HCT116 (cell line): Measurements from ENCODE around the gene ELMOD1. TPM values are rescaled to one million over a fixed set of nuclear protein-coding genes. Genes with fewer than 3 reads are reported as not detected.

Source experiments
- ATAC-seq: fragments of 200-7000 bp; cut with Tn5 transposase; 2 replicates; pipeline ENCODE4 v1.9.1; 2020; ENCODE audit warnings: mild to moderate bottlenecking, moderate library complexity
- BruUV-seq: library from RNA; stranded (reverse); fragments of 400-500 nt; replicated peaks from 2 replicates; lab custom pipeline; 2021; lab: Mats Ljungman, UMichigan
- CTCF ChIA-PET: fragments of 300-600 bp; sonication (Branson Sonifier 250); formaldehyde crosslinking; loops from one replicate; lab custom pipeline; 2021; ENCODE audit warnings: antibody characterized with exemption; lab: Charles Lee
- POLR2A ChIA-PET: fragments of 300-600, 350-600 bp; sonication (Branson Sonifier 250); formaldehyde crosslinking; loops from one replicate; lab custom pipeline; 2021; ENCODE audit warnings: antibody characterized with exemption; lab: Charles Lee
- RAD21 ChIA-PET, 2 experiments: fragments of 300-600 bp; sonication (Branson Sonifier 250); formaldehyde crosslinking; loops; one replicate each; lab custom pipeline; 2023; ENCODE audit warnings: low total read pairs in 2 of 2; ENCODE audit not compliant: uncharacterized antibody in 2 of 2, unreplicated experiment in 2 of 2, low non-redundant PET in 1 of 2; lab: Charles Lee
- DNase-seq: peaks from one replicate; pipeline ENCODE4 v3.0.0-alpha.2; 2010; ENCODE audit warnings: low read depth, low spot score
- H2AFZ ChIP-seq: fragments of 200-600 bp; shearing (Covaris generic), sonication (generic); 2 replicates; pipeline ENCODE4 v1.6.1; 2017; ENCODE audit warnings: low read depth, mixed run types, mixed read lengths, antibody characterized with exemption, low read length; ENCODE audit not compliant: poor library complexity, severe bottlenecking
- H3K27ac ChIP-seq: 2 replicates; pipeline ENCODE4 v1.5.1; 2012; ENCODE audit warnings: low read depth, low read length
- H3K27me3 ChIP-seq: fragments of 200-600 bp; sonication (generic); 2 replicates; pipeline ENCODE4 v1.6.1; 2016; ENCODE audit warnings: mixed run types, low read length, mixed read lengths; ENCODE audit not compliant: insufficient read depth
- H3K36me3 ChIP-seq, 2 experiments: fragments of 200-500 bp in 1 of 2; fragments of 200-600 bp in 1 of 2; sonication (Bioruptor generic) in 1 of 2; sonication (generic) in 1 of 2; 2 replicates each; pipeline versions ENCODE4 v1.5.1 to v1.6.1; 2014 to 2016; ENCODE audit warnings: low read length in 2 of 2, inconsistent platforms in 1 of 2, mixed read lengths in 1 of 2, mixed run types in 1 of 2; ENCODE audit not compliant: insufficient read depth in 2 of 2, control insufficient read depth in 1 of 2
- H3K4me1 ChIP-seq, 2 experiments: fragments of 200-600 bp in 1 of 2; sonication (generic) in 1 of 2; 2 replicates each; pipeline versions ENCODE4 v1.5.1 to v1.6.1; 2012 to 2017; ENCODE audit warnings: low read length in 2 of 2, inconsistent platforms in 1 of 2, mild to moderate bottlenecking in 1 of 2, mixed read lengths in 1 of 2, mixed run types in 1 of 2, moderate library complexity in 1 of 2; ENCODE audit not compliant: insufficient read depth in 2 of 2, control insufficient read depth in 1 of 2
- H3K4me2 ChIP-seq: fragments of 200-600 bp; sonication (generic); 2 replicates; pipeline ENCODE4 v1.6.1; 2017; ENCODE audit warnings: mixed run types, low read length, mixed read lengths
- H3K4me3 ChIP-seq, 2 experiments: fragments of 200-600 bp in 1 of 2; sonication (generic) in 1 of 2; replicated peaks in 1 of 2; 2 replicates each; pipeline ENCODE4 v1.5.1; 2011 to 2016; ENCODE audit warnings: low read length in 2 of 2, control low read depth in 1 of 2, low read depth in 1 of 2, mild to moderate bottlenecking in 1 of 2, mixed read lengths in 1 of 2, mixed run types in 1 of 2
- H3K79me2 ChIP-seq: fragments of 200-600 bp; sonication (generic); 2 replicates; pipeline ENCODE4 v1.6.1; 2017; ENCODE audit warnings: mild to moderate bottlenecking, mixed run types, low read length, moderate library complexity, mixed read lengths; ENCODE audit not compliant: insufficient read depth
- H3K9ac ChIP-seq: fragments of 200-600 bp; sonication (generic); 2 replicates; pipeline ENCODE4 v1.6.1; 2016; ENCODE audit warnings: low read length, mixed read lengths
- H3K9me2 ChIP-seq: fragments of 200-600 bp; sonication (generic), shearing (Covaris generic); 2 replicates; pipeline ENCODE4 v1.6.1; 2017; ENCODE audit warnings: mixed run types, mild to moderate bottlenecking, moderate library complexity; ENCODE audit not compliant: insufficient read depth
- H3K9me3 ChIP-seq, 2 experiments: fragments of 200-500 bp in 1 of 2; fragments of 200-600 bp in 1 of 2; sonication (Bioruptor generic) in 1 of 2; sonication (generic) in 1 of 2; 2 replicates each; pipeline ENCODE4 v1.6.1; 2014 to 2017; ENCODE audit warnings: low read length in 2 of 2, mixed read lengths in 2 of 2, inconsistent platforms in 1 of 2, low read depth in 1 of 2, mild to moderate bottlenecking in 1 of 2, mixed run types in 1 of 2, moderate library complexity in 1 of 2; ENCODE audit not compliant: control insufficient read depth in 1 of 2, insufficient read depth in 1 of 2
- H4K20me1 ChIP-seq: fragments of 200-600 bp; sonication (generic), shearing (Covaris generic); 2 replicates; pipeline ENCODE4 v1.6.1; 2017; ENCODE audit warnings: mixed run types, mild to moderate bottlenecking, moderate library complexity; ENCODE audit not compliant: insufficient read depth
- CBX3 ChIP-seq: IDR thresholded peaks from 2 replicates; pipeline ENCODE4 v1.6.1; 2012; ENCODE audit warnings: low read depth
- CEBPB ChIP-seq: IDR thresholded peaks from 2 replicates; pipeline ENCODE4 v1.6.1; 2012; ENCODE audit warnings: low read depth
- EGR1 ChIP-seq: IDR thresholded peaks from 2 replicates; pipeline ENCODE4 v1.6.1; 2012; ENCODE audit warnings: low read depth
- ELF1 ChIP-seq: IDR thresholded peaks from 2 replicates; pipeline ENCODE4 v1.6.1; 2012; ENCODE audit warnings: low read depth, borderline replicate concordance
- EZH2 ChIP-seq: fragments of 200-600 bp; sonication (generic); IDR thresholded peaks from 2 replicates; pipeline ENCODE4 v1.6.1; 2017; ENCODE audit warnings: antibody characterized with exemption, mixed run types
- EZH2phosphoT487 ChIP-seq: fragments of 200-600 bp; IDR thresholded peaks from 2 replicates; pipeline ENCODE4 v1.6.1; 2018; ENCODE audit warnings: antibody characterized with exemption, borderline replicate concordance
- FOSL1 ChIP-seq: IDR thresholded peaks from 2 replicates; pipeline ENCODE4 v1.6.1; 2012; ENCODE audit warnings: low read depth
- RAD21 ChIP-seq: IDR thresholded peaks from 2 replicates; pipeline ENCODE4 v1.6.1; 2012; ENCODE audit warnings: low read depth, mild to moderate bottlenecking
- REST ChIP-seq: IDR thresholded peaks from 2 replicates; pipeline ENCODE4 v1.6.1; 2012; ENCODE audit warnings: low read depth
- SIN3A ChIP-seq: IDR thresholded peaks from 2 replicates; pipeline ENCODE4 v1.6.1; 2012; ENCODE audit warnings: low read depth
- SRF ChIP-seq: IDR thresholded peaks from 2 replicates; pipeline ENCODE4 v1.6.1; 2012; ENCODE audit warnings: low read depth
- YY1 ChIP-seq: IDR thresholded peaks from 2 replicates; pipeline ENCODE4 v1.6.1; 2011; ENCODE audit warnings: low read length, low read depth, moderate library complexity, mild to moderate bottlenecking; ENCODE audit not compliant: insufficient replicate concordance; ENCODE audit errors: extremely low read depth
- ZBTB33 ChIP-seq: IDR thresholded peaks from 2 replicates; pipeline ENCODE4 v1.6.1; 2011; ENCODE audit warnings: mild to moderate bottlenecking, low read length, moderate library complexity; ENCODE audit not compliant: insufficient replicate concordance; ENCODE audit errors: extremely low read depth
- ZNF274 ChIP-seq: fragments of 200-500 bp; sonication (Bioruptor generic); IDR thresholded peaks from 2 replicates; pipeline ENCODE4 v1.6.1; 2014; ENCODE audit warnings: mild to moderate bottlenecking, low read depth, low read length, inconsistent platforms
- intact Hi-C: fragments of 100-400 bp; cut with micrococcal nuclease; formaldehyde crosslinking; loops from 2 replicates; pipeline ENCODE4 v1.10.0; 2022
- total RNA-seq: library from RNA; stranded (reverse); gene quantifications from one replicate; pipeline ENCODE4 v1.2.1, GENCODE V29; 2021; ENCODE audit not compliant: unreplicated experiment

The ELMOD1 gene
- total RNA-seq, 1 experiment from 2014 or later = 2.9 TPM

- H3K9me2 ChIP-seq = no peaks in the 10 kb centered on the region
- CTCF ChIA-PET = no interaction called here
- H3K4me2 ChIP-seq = no peak overlapping the region
- no peak overlapping the region for H2AFZ ChIP-seq
- no peaks in the 10 kb centered on the region for H3K9me3 ChIP-seq
- no peaks in the 10 kb centered on the region for H3K36me3 ChIP-seq
- H4K20me1 ChIP-seq = no peaks in the 10 kb centered on the region
- intact Hi-C loops = no loop called here
- H3K27ac ChIP-seq = no peak overlapping the region
- no peak overlapping the region for H3K9ac ChIP-seq
- POLR2A ChIA-PET = no interaction called here
- DNase-seq = no peak
- no peak for ATAC-seq
- no peak overlapping the region for H3K4me3 ChIP-seq
- peaks cover 0 to 5% of the 10 kb centered on the region in 2 experiments; a peak in 1 of 4 replicates for H3K4me1 ChIP-seq
- H3K79me2 ChIP-seq = no peaks in the 10 kb centered on the region
- RAD21 ChIA-PET = no interaction called here
- H3K27me3 ChIP-seq = no peaks in the 10 kb centered on the region
- TF ChIP-seq SIN3A = no peak
- no peak for TF ChIP-seq SRF
- no peak for TF ChIP-seq YY1
- no peak for TF ChIP-seq ZNF274
- no peak for TF ChIP-seq EGR1
- no peak for TF ChIP-seq CBX3
- no peak for TF ChIP-seq EZH2
- TF ChIP-seq ELF1 = no peak
- TF ChIP-seq EZH2phosphoT487 = no peak
- no peak for TF ChIP-seq RAD21
- no peak for TF ChIP-seq ZBTB33
- TF ChIP-seq REST = no peak
- TF ChIP-seq CEBPB = no peak
- no peak for TF ChIP-seq FOSL1
- BruUV-seq = no TSS peak
These were observed 111.8 kb downstream of the ELMOD1 start for GRCh38 chr11:107702723-107703122.
